Esophagus (tissue), 2 donors: ENCODE results near the gene PGAM2. TPM values are rescaled to one million over a fixed set of nuclear protein-coding genes. Genes with fewer than 3 reads are reported as not detected.
A peak's percentile ranks its signal among the peaks of the same experiment; 100 is the strongest.
"Not testable (repeated sequence)": the region's sequence is repeated elsewhere in the genome, so short reads cannot be mapped to it uniquely, and the experiment has no call there.

Source experiments
- H3K27ac ChIP-seq, 2 donors: one replicate each; pipeline ENCODE4 v1.5.1; 2013; ENCODE audit warnings: low read depth in 2 of 2, mild to moderate bottlenecking in 2 of 2, inconsistent platforms in 1 of 2, low read length in 1 of 2, moderate library complexity in 1 of 2
- H3K27me3 ChIP-seq, 2 donors: one replicate each; pipeline ENCODE4 v1.6.1; 2013; ENCODE audit warnings: low read length in 2 of 2, control low read depth in 1 of 2, mild to moderate bottlenecking in 1 of 2; ENCODE audit not compliant: insufficient read depth in 2 of 2, control insufficient read depth in 1 of 2
- H3K36me3 ChIP-seq, 2 donors: one replicate each; pipeline ENCODE4 v1.6.1; 2013; ENCODE audit warnings: low read length in 1 of 2; ENCODE audit not compliant: control insufficient read depth in 2 of 2, insufficient read depth in 2 of 2
- H3K4me1 ChIP-seq, 2 donors: one replicate each; pipeline ENCODE4 v1.6.1; 2013; ENCODE audit warnings: low read length in 1 of 2; ENCODE audit not compliant: control insufficient read depth in 2 of 2, insufficient read depth in 2 of 2
- H3K4me3 ChIP-seq, 2 donors: one replicate each; pipeline ENCODE4 v1.5.1; 2013; ENCODE audit warnings: low read length in 2 of 2, mild to moderate bottlenecking in 2 of 2, low read depth in 1 of 2, moderate library complexity in 1 of 2
- H3K9me3 ChIP-seq, 2 donors: one replicate each; pipeline ENCODE4 v1.6.1; 2013; ENCODE audit warnings: mild to moderate bottlenecking in 2 of 2, low read depth in 1 of 2, low read length in 1 of 2, moderate library complexity in 1 of 2; ENCODE audit not compliant: control insufficient read depth in 2 of 2, insufficient read depth in 1 of 2
- WGBS, 2 donors: extraction: QIAGEN DNeasy Blood & Tissue Kit; methylation state at CpG; one replicate each; pipeline ENCODE4 v1.1.7; 2013; 5-methylcytosine and 5-hydroxymethylcytosine counted together
- polyA plus RNA-seq, 2 donors: library from polyadenylated mRNA; stranded (reverse); fragments of 200-250 nt; gene quantifications; one replicate each; pipeline ENCODE4 v1.2.3, GENCODE V29; 2013
- donor health status: healthy with polysubstance abuse.
- donor health status: Bipolar disorder and iron deficiency.

Gene PGAM2
- polyA plus RNA-seq, 2 donors = 2.1 to 3.8 TPM

GRCh38 chr7:44040493-44040891 lies 24.9 kb downstream of the PGAM2 start:
- not testable (repeated sequence) for H3K4me1 ChIP-seq, H3K9me3 ChIP-seq, H3K36me3 ChIP-seq, H3K27me3 ChIP-seq
- WGBS, 2 donors = 0 to 3% methylated on average over 11 to 46 of the region's 46 CpGs
- peak overlapping the region; percentile 31 to 45 for H3K4me3 ChIP-seq
- H3K27ac ChIP-seq = peak overlapping the region in 1 of 2 donors; percentile 38

DNA sequence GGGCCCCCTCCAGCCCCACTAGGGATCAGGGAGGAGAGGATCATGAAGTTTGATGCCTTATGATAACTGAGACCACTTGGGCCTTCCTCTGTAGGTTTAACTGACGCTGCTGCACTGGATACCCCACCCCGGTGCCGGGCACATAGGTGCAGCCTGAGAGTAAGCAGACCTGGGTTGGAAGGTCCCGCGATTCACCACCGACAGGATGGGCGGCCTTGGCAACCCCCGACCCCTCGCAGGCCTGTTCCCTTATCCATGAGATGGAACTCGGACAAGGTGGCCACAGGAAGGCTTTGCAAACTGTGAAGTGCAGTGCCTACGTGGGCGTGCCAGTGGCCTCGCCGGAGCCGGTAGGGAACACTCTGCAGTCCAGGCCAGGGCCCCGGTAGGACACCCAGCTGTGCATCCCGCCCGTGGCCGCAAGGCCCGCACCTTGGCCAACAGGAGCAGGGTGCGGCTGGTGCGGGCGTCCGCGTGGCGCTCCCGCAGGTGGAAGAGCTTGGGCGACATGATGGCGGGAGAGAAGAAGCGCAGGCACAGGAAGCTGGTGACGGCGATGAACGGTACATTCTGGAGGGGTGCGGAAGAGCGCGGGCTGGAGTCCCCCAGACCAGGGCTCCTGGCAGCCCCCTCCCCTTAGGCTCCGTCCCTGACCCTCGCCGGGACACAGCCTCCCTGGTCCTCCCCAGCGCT lies 25.4 kb downstream of the PGAM2 start:
- WGBS, 2 donors = 16% methylated on average over 19 of the region's 40 CpGs; no CpG with 5 or more reads in 1 of the 2 donors
- Histone ChIP-seq H3K4me3 (peak overlapping the region in 1 of 2 donors; percentile 31), H3K27ac (peak overlapping the region in 1 of 2 donors; percentile 71)
- not testable (repeated sequence) for H3K4me1 ChIP-seq, H3K36me3 ChIP-seq, H3K27me3 ChIP-seq, H3K9me3 ChIP-seq

- not testable (repeated sequence) for H3K9me3 ChIP-seq, H3K27me3 ChIP-seq, H3K4me1 ChIP-seq, H3K36me3 ChIP-seq
- WGBS, 2 donors = 5 to 6% methylated on average over 14 to 19 of the region's 26 CpGs
- H3K27ac ChIP-seq = peak overlapping the region; percentile 30 to 80
- H3K4me3 ChIP-seq = peak overlapping the region in 1 of 2 donors; percentile 22
These were observed 26.3 kb downstream of the PGAM2 start for GRCh38 chr7:44038961-44039558.

GRCh38 chr7:44038553-44038952 lies 26.8 kb downstream of the PGAM2 start:
- H3K4me3 ChIP-seq, H3K9me3 ChIP-seq, H3K27ac ChIP-seq, H3K4me1 ChIP-seq, H3K27me3 ChIP-seq, H3K36me3 ChIP-seq: not testable (repeated sequence)
- WGBS, 2 donors = 55 to 63% methylated on average over 4 to 6 of the region's 12 CpGs

DNA sequence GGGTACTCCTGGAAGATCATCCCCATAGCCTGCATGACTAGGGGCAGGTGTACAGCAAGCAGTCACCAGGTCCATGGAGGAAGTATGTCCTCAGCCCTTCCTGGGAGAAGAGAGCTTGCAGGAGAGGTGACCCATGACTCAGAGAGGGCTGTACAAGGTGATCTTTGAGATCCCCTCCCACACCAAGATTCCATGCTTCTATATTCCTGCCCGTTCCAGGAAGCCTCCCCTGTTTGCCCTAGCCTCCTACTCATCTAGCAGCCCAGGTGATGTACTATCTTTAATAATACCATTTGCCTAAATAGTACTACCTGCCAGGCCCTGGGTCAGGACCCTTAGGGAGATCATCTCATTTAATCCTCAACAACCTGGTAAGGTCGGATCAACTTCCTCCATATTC lies 27.4 kb downstream of the PGAM2 start:
- 58 to 65% methylated on average over 1 to 2 of the region's 2 CpGs for WGBS, 2 donors
- H3K36me3 ChIP-seq, H3K4me1 ChIP-seq, H3K27ac ChIP-seq, H3K27me3 ChIP-seq, H3K4me3 ChIP-seq, H3K9me3 ChIP-seq: not testable (repeated sequence)

- not testable (repeated sequence) for H3K9me3 ChIP-seq, H3K27ac ChIP-seq, H3K36me3 ChIP-seq, H3K4me1 ChIP-seq, H3K27me3 ChIP-seq, H3K4me3 ChIP-seq
- 61 to 75% methylated on average over 2 to 10 of the region's 10 CpGs for WGBS, 2 donors
These were observed 29.0 kb downstream of the PGAM2 start for GRCh38 chr7:44036364-44036763.

GRCh38 chr7:44033971-44034844 lies 31.2 kb downstream of the PGAM2 start:
- H3K36me3 ChIP-seq, H3K9me3 ChIP-seq: not testable (repeated sequence)
- WGBS, 2 donors = 93 to 94% methylated on average over 14 to 17 of the region's 18 CpGs

DNA sequence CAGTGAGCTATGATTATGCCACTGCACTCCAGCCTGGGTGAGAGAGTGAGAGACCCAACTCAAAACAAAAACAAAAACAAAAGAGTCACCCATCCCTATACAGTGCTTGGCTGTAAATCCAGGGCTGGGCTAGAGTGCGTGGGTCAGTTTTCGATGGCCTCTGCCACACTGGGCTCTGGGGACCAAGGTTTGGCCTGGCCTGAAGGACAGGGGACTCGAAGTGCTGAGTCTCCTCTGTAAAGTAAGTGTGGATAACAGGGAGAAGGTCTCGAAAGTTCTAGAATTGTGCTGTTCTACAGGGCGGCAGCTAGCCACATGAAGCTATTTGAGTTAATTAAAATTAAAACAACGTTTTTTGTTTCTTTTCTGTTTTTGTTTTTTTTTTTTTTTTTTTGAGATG lies 33.3 kb downstream of the PGAM2 start:
- not testable (repeated sequence) for H3K27ac ChIP-seq, H3K4me1 ChIP-seq, H3K4me3 ChIP-seq, H3K36me3 ChIP-seq, H3K27me3 ChIP-seq, H3K9me3 ChIP-seq
- 86% methylated on average over 6 of the region's 6 CpGs for WGBS, 2 donors

More at GRCh38 chr7:44033971-44034844, 31.2 kb downstream of the PGAM2 start:
- H3K27me3 ChIP-seq, H3K27ac ChIP-seq, H3K4me3 ChIP-seq, H3K4me1 ChIP-seq: not testable (repeated sequence)

DNA sequence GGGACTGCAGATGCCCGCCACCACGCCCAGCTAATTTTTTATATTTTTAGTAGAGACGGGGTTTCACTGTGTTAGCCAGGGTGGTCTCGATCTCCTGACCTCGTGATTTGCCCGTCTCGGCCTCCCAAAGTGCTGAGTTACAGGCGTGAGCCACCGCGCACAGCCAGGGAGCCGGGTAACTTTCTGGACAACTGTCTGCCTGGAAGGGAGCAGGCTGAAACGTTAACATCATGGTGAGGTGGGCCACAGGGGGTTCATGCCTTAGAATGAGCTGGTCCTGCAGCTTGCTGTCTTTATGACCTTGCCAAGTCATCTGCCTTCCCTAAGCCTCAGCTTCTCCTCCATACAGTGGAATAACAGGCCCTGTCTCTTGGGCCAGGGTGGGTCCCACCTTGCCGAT lies 34.0 kb downstream of the PGAM2 start:
- not testable (repeated sequence) for H3K27ac ChIP-seq, H3K4me3 ChIP-seq, H3K27me3 ChIP-seq, H3K36me3 ChIP-seq, H3K9me3 ChIP-seq, H3K4me1 ChIP-seq
- WGBS, 2 donors = 90 to 91% methylated on average over 12 of the region's 13 CpGs
